ENCODE data around the gene GSS.

- TF ChIP-seq, protein P1, sequence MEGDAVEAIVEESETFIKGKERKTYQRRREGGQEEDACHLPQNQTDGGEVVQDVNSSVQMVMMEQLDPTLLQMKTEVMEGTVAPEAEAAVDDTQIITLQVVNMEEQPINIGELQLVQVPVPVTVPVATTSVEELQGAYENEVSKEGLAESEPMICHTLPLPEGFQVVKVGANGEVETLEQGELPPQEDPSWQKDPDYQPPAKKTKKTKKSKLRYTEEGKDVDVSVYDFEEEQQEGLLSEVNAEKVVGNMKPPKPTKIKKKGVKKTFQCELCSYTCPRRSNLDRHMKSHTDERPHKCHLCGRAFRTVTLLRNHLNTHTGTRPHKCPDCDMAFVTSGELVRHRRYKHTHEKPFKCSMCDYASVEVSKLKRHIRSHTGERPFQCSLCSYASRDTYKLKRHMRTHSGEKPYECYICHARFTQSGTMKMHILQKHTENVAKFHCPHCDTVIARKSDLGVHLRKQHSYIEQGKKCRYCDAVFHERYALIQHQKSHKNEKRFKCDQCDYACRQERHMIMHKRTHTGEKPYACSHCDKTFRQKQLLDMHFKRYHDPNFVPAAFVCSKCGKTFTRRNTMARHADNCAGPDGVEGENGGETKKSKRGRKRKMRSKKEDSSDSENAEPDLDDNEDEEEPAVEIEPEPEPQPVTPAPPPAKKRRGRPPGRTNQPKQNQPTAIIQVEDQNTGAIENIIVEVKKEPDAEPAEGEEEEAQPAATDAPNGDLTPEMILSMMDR (IDR thresholded peaks at IDR 0.05): no peak
- TF ChIP-seq EZH2 (IDR thresholded peaks at IDR 0.05) (no peak), EZH2phosphoT487 (IDR thresholded peaks at IDR 0.05) (no peak)
Measured at GRCh38 chr20:34985461-34986310, 30.1 kb upstream of the GSS start.

Data from neural progenitor cell (in vitro differentiated cells).